IMR-90 (cell line): ENCODE measurements around the gene PSMB11. TPM values are rescaled to one million over a fixed set of nuclear protein-coding genes. Genes with fewer than 3 reads are reported as not detected.

Experiments used
- ATAC-seq: fragments of 200-7000 bp; cut with Tn5 transposase; 2 replicates; pipeline ENCODE4 v1.9.1; 2020; ENCODE audit warnings: low read depth, mild to moderate bottlenecking, moderate library complexity
- BruUV-seq: library from RNA; stranded (reverse); fragments of 400-500 nt; replicated peaks from 2 replicates; lab custom pipeline; 2021; lab: Mats Ljungman, UMichigan
- CTCF ChIA-PET: fragments of 300-600 bp; formaldehyde crosslinking; extraction: SDS; loops from one replicate; lab custom pipeline; 2021; ENCODE audit warnings: antibody characterized with exemption; lab: Yijun Ruan, JAX
- POLR2A ChIA-PET: fragments of 300-600 bp; sonication (Branson Sonifier 250); formaldehyde crosslinking; loops from one replicate; lab custom pipeline; 2022; ENCODE audit warnings: antibody characterized with exemption; ENCODE audit not compliant: unreplicated experiment; lab: Charles Lee
- DNase-seq: peaks from one replicate; pipeline ENCODE4 v3.0.0; 2013
- H2AFZ ChIP-seq: replicated peaks from 2 replicates; pipeline ENCODE3; 2013; ENCODE audit warnings: low read length, mild to moderate bottlenecking; ENCODE audit not compliant: poor library complexity
- H2AK5ac ChIP-seq: 2 replicates; pipeline ENCODE4 v1.6.1; 2013; ENCODE audit warnings: low read depth, low read length, inconsistent platforms
- H2AK9ac ChIP-seq: replicated peaks from 2 replicates; pipeline ENCODE3; 2013; ENCODE audit warnings: mild to moderate bottlenecking, low read depth, low read length, moderate library complexity; ENCODE audit not compliant: poor library complexity
- H2BK120ac ChIP-seq: 2 replicates; pipeline ENCODE4 v1.6.1; 2013; ENCODE audit warnings: low read depth, low read length, inconsistent platforms
- H2BK15ac ChIP-seq: 3 replicates; pipeline ENCODE4 v1.6.1; 2013; ENCODE audit warnings: low read depth, low read length, inconsistent platforms
- H2BK20ac ChIP-seq: 2 replicates; pipeline ENCODE4 v1.6.1; 2013; ENCODE audit warnings: low read depth, mild to moderate bottlenecking, inconsistent platforms, low read length, moderate library complexity
- H2BK5ac ChIP-seq: 2 replicates; pipeline ENCODE4 v1.6.1; 2013; ENCODE audit warnings: mild to moderate bottlenecking, low read depth, low read length, inconsistent platforms; ENCODE audit not compliant: poor library complexity, severe bottlenecking
- H3K14ac ChIP-seq: replicated peaks from 2 replicates; pipeline ENCODE4 v1.6.1; 2013; ENCODE audit warnings: low read depth, low read length, inconsistent platforms
- H3K18ac ChIP-seq: 2 replicates; pipeline ENCODE4 v1.6.1; 2013; ENCODE audit warnings: low read depth, low read length, control low read depth
- H3K23ac ChIP-seq: 2 replicates; pipeline ENCODE4 v1.6.1; 2013; ENCODE audit warnings: low read depth, low read length, inconsistent platforms
- H3K27ac ChIP-seq: 2 replicates; pipeline ENCODE4 v1.5.1; 2013; ENCODE audit warnings: mild to moderate bottlenecking, control low read depth, low read length; ENCODE audit not compliant: insufficient read depth
- H3K27me3 ChIP-seq: 2 replicates; pipeline ENCODE4 v1.6.1; 2013; ENCODE audit warnings: low read length; ENCODE audit not compliant: control insufficient read depth, insufficient read depth
- H3K36me3 ChIP-seq: 2 replicates; pipeline ENCODE4 v1.6.1; 2013; ENCODE audit warnings: low read length, mixed read lengths; ENCODE audit not compliant: control insufficient read depth, insufficient read depth
- H3K4ac ChIP-seq: 2 replicates; pipeline ENCODE4 v1.6.1; 2013; ENCODE audit warnings: low read depth, low read length, inconsistent platforms
- H3K4me1 ChIP-seq: 2 replicates; pipeline ENCODE4 v1.6.1; 2013; ENCODE audit warnings: low read length, mixed read lengths; ENCODE audit not compliant: control insufficient read depth, insufficient read depth
- H3K4me2 ChIP-seq: 2 replicates; pipeline ENCODE4 v1.6.1; 2013; ENCODE audit warnings: low read depth, mild to moderate bottlenecking, control low read depth, low read length, moderate library complexity
- H3K4me3 ChIP-seq: 2 replicates; pipeline ENCODE4 v1.5.1; 2013; ENCODE audit warnings: low read depth, mild to moderate bottlenecking, control low read depth, low read length, moderate library complexity; ENCODE audit not compliant: insufficient read depth
- H3K56ac ChIP-seq: 2 replicates; pipeline ENCODE4 v1.6.1; 2013; ENCODE audit warnings: low read length, inconsistent platforms; ENCODE audit not compliant: insufficient read depth; ENCODE audit errors: extremely low read depth
- H3K79me1 ChIP-seq, 2 experiments: 2 replicates each; pipeline ENCODE4 v1.6.1; 2013; ENCODE audit warnings: low read length in 2 of 2, inconsistent platforms in 1 of 2, low read depth in 1 of 2
- H3K9ac ChIP-seq: 2 replicates; pipeline ENCODE4 v1.6.1; 2013; ENCODE audit warnings: low read depth, low read length, control low read depth
- H3K9me1 ChIP-seq: 2 replicates; pipeline ENCODE4 v1.6.1; 2013; ENCODE audit warnings: low read length, inconsistent platforms; ENCODE audit not compliant: insufficient read depth
- H3K9me3 ChIP-seq: 2 replicates; pipeline ENCODE4 v1.6.1; 2013; ENCODE audit warnings: low read length; ENCODE audit not compliant: control insufficient read depth, insufficient read depth
- H4K20me1 ChIP-seq: 2 replicates; pipeline ENCODE4 v1.6.1; 2013; ENCODE audit warnings: low read length, inconsistent platforms; ENCODE audit not compliant: insufficient read depth
- H4K5ac ChIP-seq: 2 replicates; pipeline ENCODE4 v1.6.1; 2013; ENCODE audit warnings: mild to moderate bottlenecking, low read depth, low read length, control low read depth
- H4K8ac ChIP-seq, 2 experiments: 2 replicates each; pipeline ENCODE4 v1.6.1; 2013; ENCODE audit warnings: low read depth in 2 of 2, low read length in 2 of 2, control low read depth in 1 of 2, inconsistent platforms in 1 of 2
- H4K91ac ChIP-seq: 2 replicates; pipeline ENCODE4 v1.6.1; 2013; ENCODE audit warnings: low read depth, low read length, inconsistent platforms; ENCODE audit not compliant: insufficient read depth
- BHLHE40 ChIP-seq: fragments of 150-350 bp; IDR thresholded peaks from 2 replicates; pipeline ENCODE4 v1.6.1; 2016; ENCODE audit warnings: mild to moderate bottlenecking, low read depth, low read length
- CEBPB ChIP-seq: IDR thresholded peaks from 2 replicates; pipeline ENCODE4 v1.6.1; 2012; ENCODE audit warnings: low read depth, low read length, improper control_type of control experiment
- CHD1 ChIP-seq: IDR thresholded peaks from 2 replicates; pipeline ENCODE4 v1.6.1; 2012; ENCODE audit warnings: low read depth, low read length, improper control_type of control experiment
- CTCF ChIP-seq: conservative IDR thresholded peaks from 2 replicates; pipeline ENCODE4 v1.5.1; 2012; ENCODE audit warnings: mild to moderate bottlenecking, low read depth, low read length, improper control_type of control experiment
- ELK1 ChIP-seq: fragments of 150-350 bp; IDR thresholded peaks from 2 replicates; pipeline ENCODE4 v1.6.1; 2016; ENCODE audit warnings: low read depth, mild to moderate bottlenecking, low read length, moderate library complexity, borderline replicate concordance
- FOS ChIP-seq: fragments of 150-350 bp; IDR thresholded peaks from 2 replicates; pipeline ENCODE4 v1.6.1; 2016; ENCODE audit warnings: low read depth, low read length
- MAFK ChIP-seq: IDR thresholded peaks from 2 replicates; pipeline ENCODE4 v1.6.1; 2012; ENCODE audit warnings: low read depth, low read length, improper control_type of control experiment
- MAZ ChIP-seq: IDR thresholded peaks from 2 replicates; pipeline ENCODE4 v1.6.1; 2012; ENCODE audit warnings: low read depth, mild to moderate bottlenecking, low read length, improper control_type of control experiment, moderate library complexity, borderline replicate concordance
- MXI1 ChIP-seq: IDR thresholded peaks from 2 replicates; pipeline ENCODE4 v1.6.1; 2012; ENCODE audit warnings: low read depth, mild to moderate bottlenecking, low read length, moderate library complexity, borderline replicate concordance
- NFE2L2 ChIP-seq: fragments of 150-350 bp; IDR thresholded peaks from 2 replicates; pipeline ENCODE4 v1.6.1; 2016; ENCODE audit warnings: low read depth, mild to moderate bottlenecking, low read length
- POLR2A ChIP-seq: IDR thresholded peaks from 2 replicates; pipeline ENCODE4 v1.6.1; 2012; ENCODE audit warnings: mild to moderate bottlenecking, low read depth, low read length
- RAD21 ChIP-seq: IDR thresholded peaks from 2 replicates; pipeline ENCODE4 v1.6.1; 2012; ENCODE audit warnings: low read length, improper control_type of control experiment
- RCOR1 ChIP-seq: IDR thresholded peaks from 2 replicates; pipeline ENCODE4 v1.6.1; 2012; ENCODE audit warnings: mild to moderate bottlenecking, low read length, improper control_type of control experiment; ENCODE audit not compliant: insufficient replicate concordance
- RFX5 ChIP-seq: IDR thresholded peaks from 2 replicates; pipeline ENCODE4 v1.8.0; 2012; ENCODE audit warnings: low read depth, mild to moderate bottlenecking, low read length, moderate library complexity
- SMC3 ChIP-seq: fragments of 150-350 bp; IDR thresholded peaks from 2 replicates; pipeline ENCODE4 v1.6.1; 2016; ENCODE audit warnings: low read depth, mild to moderate bottlenecking, antibody characterized with exemption, low read length, moderate library complexity
- USF2 ChIP-seq: fragments of 150-350 bp; IDR thresholded peaks from 2 replicates; pipeline ENCODE4 v1.6.1; 2017; ENCODE audit warnings: mild to moderate bottlenecking, antibody characterized with exemption, low read length, low read depth
- WGBS, 2 experiments: methylation state at CpG; one replicate each; pipeline versions ENCODE4 v1.1.5 to v1.1.7; 2013; ENCODE audit warnings: missing lambda C conversion rate in 2 of 2; ENCODE audit not compliant: insufficient read length in 1 of 2; ENCODE audit errors: extremely low coverage in 2 of 2; 5-methylcytosine and 5-hydroxymethylcytosine counted together
- dilution Hi-C: fragments of 300-500 bp; cut with HindIII; formaldehyde crosslinking; loops from one replicate; pipeline ENCODE4 v1.14.3; 2018; ENCODE audit warnings: low sequenced_read_pairs; ENCODE audit not compliant: unreplicated experiment
- in situ Hi-C: fragments of 300-500 bp; cut with MboI; formaldehyde crosslinking; loops from 3 replicates; pipeline ENCODE4 v1.14.3; 2019; ENCODE audit warnings: low sequenced_read_pairs, inconsistent platforms, mixed read lengths
- intact Hi-C: fragments of 100-400 bp; cut with micrococcal nuclease; formaldehyde crosslinking; loops from 2 replicates; pipeline ENCODE4 v1.10.0; 2022
- polyA plus RNA-seq, 3 experiments: library from polyadenylated mRNA; depleted of rRNA; stranded (reverse); fragments of >200 nt; gene quantifications; 2 replicates each; pipeline ENCODE4 v1.2.3, GENCODE V29; 2012; ENCODE audit warnings: low replicate concordance in 1 of 3
- total RNA-seq: library from RNA; depleted of rRNA; stranded (reverse); fragments of >200 nt; gene quantifications from 2 replicates; pipeline ENCODE4 v1.2.3, GENCODE V29; 2012

PSMB11 gene
- total and polyA plus RNA-seq, 2 of the 4 experiments (the other 2 are of a cell fraction), result not detected

- no peak overlapping the region for H3K4me3 ChIP-seq
- no peak overlapping the region for H2BK5ac ChIP-seq
- H3K56ac ChIP-seq, result no peak overlapping the region
- no peak for DNase-seq
- H3K27me3 ChIP-seq, result no peaks in the 10 kb centered on the region; the same call in 1 of the 2 replicates
- H2AK9ac ChIP-seq, result no peak overlapping the region
- H3K23ac ChIP-seq, result no peak overlapping the region
- ChIA-PET CTCF (no interaction called here), POLR2A (no interaction called here)
- H3K4me1 ChIP-seq, result peaks cover 4% of the 10 kb centered on the region
- H2AFZ ChIP-seq, result no peak overlapping the region
- WGBS, 2 experiments, result 89% methylated on average over 8 of the region's 16 CpGs; no CpG with 5 or more reads in 1 of the 2 experiments
- no peak overlapping the region for H2BK120ac ChIP-seq
- H3K14ac ChIP-seq, result no peak overlapping the region
- no peak overlapping the region for H4K8ac ChIP-seq
- no peak overlapping the region for H3K27ac ChIP-seq
- no TSS peak for BruUV-seq
- no peaks in the 10 kb centered on the region for H3K79me1 ChIP-seq
- no peak for ATAC-seq
- no peaks in the 10 kb centered on the region for H3K9me3 ChIP-seq
- H3K9ac ChIP-seq, result no peak overlapping the region
- no peaks in the 10 kb centered on the region for H3K36me3 ChIP-seq
- in situ Hi-C loops, result no loop called here
- H4K91ac ChIP-seq, result no peak overlapping the region
- no peak overlapping the region for H2AK5ac ChIP-seq
- H4K5ac ChIP-seq, result no peak overlapping the region
- dilution Hi-C loops, result no loop called here
- intact Hi-C loops, result no loop called here
- H2BK20ac ChIP-seq, result no peak overlapping the region
- TF ChIP-seq POLR2A (no peak), MAFK (no peak), CTCF (no peak), RAD21 (no peak), ELK1 (no peak), SMC3 (no peak), NFE2L2 (no peak), MAZ (no peak), CEBPB (no peak), BHLHE40 (no peak), FOS (no peak), CHD1 (no peak), USF2 (no peak), RFX5 (no peak), MXI1 (no peak), RCOR1 (no peak)
- H3K4ac ChIP-seq, result no peak overlapping the region
- H3K4me2 ChIP-seq, result no peak overlapping the region
- no peaks in the 10 kb centered on the region for H4K20me1 ChIP-seq
- no peaks in the 10 kb centered on the region; the same call in 1 of the 2 replicates for H3K9me1 ChIP-seq
- no peak overlapping the region for H2BK15ac ChIP-seq
- no peak overlapping the region for H3K18ac ChIP-seq
These were observed 43.5 kb upstream of the PSMB11 start for GRCh38 chr14:22998329-22999012.
